ENCODE measurements around the gene RIN3. TPM values are rescaled to one million over a fixed set of nuclear protein-coding genes. Genes with fewer than 3 reads are reported as not detected.

RIN3 gene
- total RNA-seq, 1 experiment from 2014 or later: 1.5 TPM

GRCh38 chr14:92465353-92466055 is 48.1 kb upstream of the RIN3 start:
- H3K36me3 Mint-ChIP-seq (ENCODE audit: insufficient read depth in 1 of 3, low read depth in 3 of 3): peaks cover 0 to 14% (median 0%) of the 10 kb centered on the region in 3 experiments; a peak in 3 of 7 replicates
- no peak overlapping the region for H3K18ac ChIP-seq (ENCODE audit: insufficient read length, low read depth, low read length)
- H3K9me3 ChIP-seq (ENCODE audit: control insufficient read depth, low read depth, low read length): no peaks in the 10 kb centered on the region
- H3K4me1 Mint-ChIP-seq: peaks cover 8 to 13% of the 10 kb centered on the region in 2 experiments
- H3K27ac ChIP-seq (ENCODE audit: insufficient read length, low read depth, low read length): no peak overlapping the region
- H2BK20ac ChIP-seq (ENCODE audit: low read depth, low read length, poor library complexity, severe bottlenecking): no peak overlapping the region
- TF ChIP-seq CTCF (conservative IDR thresholded peaks at IDR 0.05): no peak
- peaks cover 3% of the 10 kb centered on the region for H3K27me3 Mint-ChIP-seq (ENCODE audit: low read depth)
- no peak overlapping the region for H3K27ac Mint-ChIP-seq
- H3K27me3 ChIP-seq (ENCODE audit: insufficient read depth, low read length): no peaks in the 10 kb centered on the region
- H2AK5ac ChIP-seq (ENCODE audit: insufficient read length, low read length): no peak overlapping the region
- peaks cover 15 to 17% of the 10 kb centered on the region in 2 experiments for H3K9me3 Mint-ChIP-seq
- no peaks in the 10 kb centered on the region for H3K23me2 ChIP-seq (ENCODE audit: insufficient read length, low read depth, low read length, poor library complexity, severe bottlenecking)
- no peak overlapping the region for H3K4ac ChIP-seq (ENCODE audit: low read depth, low read length)
- no peak overlapping the region for H2BK15ac ChIP-seq (ENCODE audit: low read depth, low read length)
- H3K4me1 ChIP-seq (ENCODE audit: insufficient read depth, low read length): peaks cover 3% of the 10 kb centered on the region; the same call in 1 of the 2 replicates
- no peak overlapping the region for H2BK5ac ChIP-seq (ENCODE audit: insufficient read length, low read length)
- no CpG with 5 or more reads among the region's 13 CpGs for WGBS (ENCODE audit: extremely low coverage, insufficient read length, low lambda C conversion rate)
- H2BK12ac ChIP-seq (ENCODE audit: insufficient read length, low read depth, low read length): no peak overlapping the region
- H3K56ac ChIP-seq (ENCODE audit: insufficient read length, low read depth, low read length): no peak overlapping the region
- H3T11ph ChIP-seq (ENCODE audit: low read length): no peak overlapping the region
- no peak overlapping the region for H2BK120ac ChIP-seq (ENCODE audit: low read depth, low read length, poor library complexity, severe bottlenecking)
- peak; percentile 27 for DNase-seq
- no peaks in the 10 kb centered on the region for H3K79me1 ChIP-seq (ENCODE audit: insufficient read depth, low read depth, low read length, poor library complexity, severe bottlenecking)
- H4K8ac ChIP-seq (replicated peaks; ENCODE audit: insufficient read length, low read depth, low read length): no peak overlapping the region
- no peak overlapping the region for H2AFZ ChIP-seq (ENCODE audit: low read length)
- H3K4me3 Mint-ChIP-seq: no peak overlapping the region
- no peaks in the 10 kb centered on the region for H4K20me1 ChIP-seq (ENCODE audit: control insufficient read depth, insufficient read depth, insufficient read length)
- H3K4me2 ChIP-seq (ENCODE audit: insufficient read depth, insufficient read length, low read length): no peak overlapping the region
- no peak overlapping the region for H3K23ac ChIP-seq (ENCODE audit: insufficient read length, low read depth, low read length)
- no peak overlapping the region for H3K9ac ChIP-seq (ENCODE audit: extremely low read depth, insufficient read length, low read length)
- no peak overlapping the region for H4K91ac ChIP-seq (ENCODE audit: insufficient read length, low read depth, low read length)
- no peak overlapping the region for H4K5ac ChIP-seq (ENCODE audit: insufficient read length, low read depth, low read length)
- no peak overlapping the region for H3K14ac ChIP-seq (ENCODE audit: insufficient read depth, low read length)
- H3K79me2 ChIP-seq (ENCODE audit: insufficient read depth, low read length): no peaks in the 10 kb centered on the region; the same call in 1 of the 2 replicates
